Fibroblast of mammary gland (primary cell): Measurements from ENCODE around the gene INSYN2B.
A peak's percentile ranks its signal among the peaks of the same experiment; 100 is the strongest.
"Not testable (repeated sequence)": the region's sequence is repeated elsewhere in the genome, so short reads cannot be mapped to it uniquely, and the experiment has no call there.

Experiments used
- DNase-seq: peaks from one replicate; pipeline ENCODE4 v3.0.0-alpha.2; 2010; ENCODE audit warnings: low read depth
- H3K4me3 ChIP-seq: 2 replicates; pipeline ENCODE4 v1.5.1; 2011; ENCODE audit warnings: low read depth, mild to moderate bottlenecking, low read length, moderate library complexity; ENCODE audit not compliant: control insufficient read depth
- CTCF ChIP-seq: conservative IDR thresholded peaks from 2 replicates; pipeline ENCODE4 v1.5.1; 2011; ENCODE audit warnings: low read depth, low read length, inconsistent platforms; ENCODE audit not compliant: control insufficient read depth, insufficient read depth

INSYN2B gene

GRCh38 chr5:169836835-169837536 is 143.3 kb downstream of the INSYN2B start:
- no peak for DNase-seq
- no peak overlapping the region for H3K4me3 ChIP-seq
- no peak for TF ChIP-seq CTCF

GRCh38 chr5:169834540-169834939 is 145.8 kb downstream of the INSYN2B start:
- H3K4me3 ChIP-seq: not testable (repeated sequence)
- DNase-seq: peak; percentile 57

DNA sequence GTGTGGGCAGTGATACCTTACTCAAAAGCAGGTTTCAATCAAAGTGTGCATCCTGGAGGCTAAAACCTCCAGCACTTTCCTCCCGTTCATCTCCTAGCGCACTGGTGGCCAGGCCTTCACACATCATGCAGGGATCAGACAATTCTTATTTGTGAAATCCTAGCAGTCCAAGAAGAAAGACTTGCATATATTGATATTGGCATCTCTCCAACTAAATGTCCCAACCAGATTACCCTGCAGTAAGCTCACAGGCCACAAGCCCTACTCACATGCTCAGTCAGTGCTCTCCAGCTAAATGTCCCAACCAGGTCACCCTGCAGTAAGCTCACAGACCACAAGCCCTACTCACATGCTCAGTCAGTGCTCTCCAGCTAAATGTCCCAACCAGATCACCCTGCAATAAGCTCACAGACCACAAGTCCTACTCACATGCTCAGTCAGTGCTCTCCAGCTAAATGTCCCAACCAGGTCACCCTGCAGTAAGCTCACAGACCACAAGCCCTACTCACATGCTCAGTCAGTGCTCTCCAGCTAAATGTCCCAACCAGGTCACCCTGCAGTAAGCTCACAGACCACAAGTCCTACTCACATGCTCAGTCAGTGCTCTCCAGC is 146.5 kb downstream of the INSYN2B start:
- H3K4me3 ChIP-seq: not testable (repeated sequence)
- peak; percentile 79 for DNase-seq

DNA sequence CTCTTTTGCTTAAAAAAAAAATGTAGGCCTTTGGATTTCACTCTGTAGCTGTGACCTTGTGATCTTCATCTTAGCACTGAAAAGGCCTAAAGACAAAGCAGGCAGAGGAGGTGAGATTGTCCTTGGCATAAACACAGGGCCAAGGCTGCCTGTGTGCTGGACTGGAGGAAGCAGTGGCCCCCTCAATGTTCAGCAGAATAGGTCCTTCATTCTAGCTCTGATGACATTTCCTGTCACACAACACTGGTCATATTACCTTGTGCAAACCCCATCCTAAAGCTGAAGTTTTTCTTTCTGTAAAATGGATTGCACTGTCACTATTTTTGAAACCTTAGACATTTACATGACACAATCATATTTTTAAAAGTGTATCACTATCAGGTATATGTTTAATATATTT is 147.4 kb downstream of the INSYN2B start:
- no peak for DNase-seq

DNA sequence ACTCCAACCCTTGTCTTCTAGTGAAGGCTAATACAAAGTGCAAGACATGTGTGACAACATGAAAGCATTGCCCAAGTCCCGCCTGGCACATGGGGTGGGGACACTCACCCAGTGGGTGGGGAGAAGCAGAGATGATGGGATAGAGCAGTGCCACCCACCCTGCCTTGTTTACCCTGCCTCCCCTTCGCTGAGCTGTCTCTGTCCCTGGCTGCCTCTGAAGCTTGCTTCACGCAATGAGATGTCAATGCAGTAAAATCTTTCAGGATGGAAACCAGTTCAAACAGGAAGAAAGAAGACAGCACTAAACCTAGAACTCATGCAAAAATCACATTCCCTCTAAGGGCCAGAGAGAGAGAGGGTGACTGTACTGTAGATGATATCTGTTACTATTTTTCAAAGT is 148.0 kb downstream of the INSYN2B start:
- H3K4me3 ChIP-seq: no peak overlapping the region
- DNase-seq: no peak
- no peak for TF ChIP-seq CTCF

More for the DNA sequence above, 147.4 kb downstream of the INSYN2B start:
- H3K4me3 ChIP-seq: no peak overlapping the region
- no peak for TF ChIP-seq CTCF

DNA sequence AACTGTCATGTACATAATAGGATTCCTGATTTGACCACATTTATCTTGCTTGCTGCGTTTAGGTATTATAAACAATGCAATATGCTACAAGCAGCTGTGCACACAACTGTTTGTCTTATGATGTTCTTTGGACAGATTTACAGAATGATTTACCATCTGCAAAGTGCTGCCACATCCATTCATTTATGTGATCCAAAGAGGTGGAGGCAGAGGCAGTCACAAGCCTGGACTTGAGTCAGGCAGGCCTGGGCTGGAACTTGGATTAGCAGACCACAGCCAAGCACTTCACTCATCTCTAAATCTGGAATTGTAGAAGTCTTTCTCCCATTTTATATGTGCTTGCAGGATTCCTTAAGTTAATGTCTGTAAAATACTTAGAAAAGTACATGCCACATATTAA is 149.0 kb downstream of the INSYN2B start:
- TF ChIP-seq CTCF: no peak
- no peak overlapping the region for H3K4me3 ChIP-seq
- no peak for DNase-seq

GRCh38 chr5:169828385-169828784 is 151.9 kb downstream of the INSYN2B start:
- no peak for DNase-seq
- TF ChIP-seq CTCF: no peak
- no peak overlapping the region for H3K4me3 ChIP-seq

GRCh38 chr5:169827769-169828168 is 152.5 kb downstream of the INSYN2B start:
- TF ChIP-seq CTCF: no peak
- no peak overlapping the region for H3K4me3 ChIP-seq
- peak; percentile 29 for DNase-seq
